Transverse colon (tissue), 4 donors: ENCODE results near the gene ALKBH5.

ENCODE experiments used
- EP300 ChIP-seq: sonication (generic); formaldehyde crosslinking; IDR thresholded peaks from one replicate; pipeline ENCODE4 v1.6.1; 2017; ENCODE audit warnings: antibody characterized with exemption, low read depth
- POLR2A ChIP-seq: fragments of 450-650 bp; IDR thresholded peaks from one replicate; pipeline ENCODE4 v1.6.1; 2016; ENCODE audit warnings: antibody characterized with exemption, mild to moderate bottlenecking, moderate library complexity
- POLR2AphosphoS5 ChIP-seq, 3 donors: sonication (generic); formaldehyde crosslinking; IDR thresholded peaks; one replicate each; pipeline ENCODE4 v1.6.1; 2016; ENCODE audit warnings: antibody characterized with exemption in 3 of 3
- TF ChIP-seq, protein P1 (sequence below), 5 experiments: fragments of 200-600 bp in 3 of 5; fragments of 450-650 bp in 2 of 5; sonication (generic) in 3 of 5; IDR thresholded peaks; 1 replicate in 2 of 5; 2 replicates in 3 of 5; pipeline ENCODE4 v1.5.1; 2016 to 2017; ENCODE audit warnings: antibody characterized with exemption in 5 of 5, inconsistent platforms in 3 of 5, mild to moderate bottlenecking in 2 of 5, moderate library complexity in 1 of 5

DNA sequence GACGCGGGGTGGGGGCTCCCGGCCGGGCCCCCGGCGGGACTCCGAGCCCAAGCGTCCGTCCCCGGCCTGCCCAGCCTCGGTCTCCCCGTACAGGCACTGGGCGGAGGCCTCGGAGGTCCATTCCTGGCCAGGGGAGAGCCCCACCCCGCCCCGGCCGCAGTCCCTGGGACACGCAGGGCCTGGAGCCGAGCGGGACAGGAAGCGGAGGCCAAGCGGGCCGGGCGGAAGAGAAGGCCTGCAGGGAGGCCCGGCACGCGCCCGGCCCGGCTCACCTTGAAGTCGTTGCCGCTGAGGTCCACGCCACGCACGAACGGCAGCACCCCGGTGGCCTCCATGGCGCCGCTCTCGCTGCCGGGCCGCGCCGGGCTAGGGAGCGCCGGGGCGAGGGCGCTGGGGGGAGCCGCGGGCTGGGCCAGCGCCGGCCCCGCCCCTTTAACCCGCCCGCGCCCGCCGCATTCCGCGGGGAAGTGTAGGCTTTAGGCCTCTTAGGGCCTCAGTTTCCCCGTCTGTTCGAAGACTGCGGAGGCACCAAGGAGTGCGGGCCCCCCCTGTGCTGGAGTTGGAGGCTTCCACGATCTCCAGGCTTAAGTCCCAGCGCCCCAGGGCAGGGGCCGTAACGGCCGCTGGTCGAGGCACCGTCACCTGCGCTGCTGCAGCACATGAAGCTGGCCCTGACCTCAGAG, 74.9 kb downstream of the ALKBH5 start, which contains the start of gene FLII:
- TF ChIP-seq POLR2AphosphoS5 (IDR thresholded peaks at IDR 0.05) = peak; percentile 71 to 89 (median 78)
- TF ChIP-seq POLR2A = peak; percentile 60
- TF ChIP-seq, protein P1, sequence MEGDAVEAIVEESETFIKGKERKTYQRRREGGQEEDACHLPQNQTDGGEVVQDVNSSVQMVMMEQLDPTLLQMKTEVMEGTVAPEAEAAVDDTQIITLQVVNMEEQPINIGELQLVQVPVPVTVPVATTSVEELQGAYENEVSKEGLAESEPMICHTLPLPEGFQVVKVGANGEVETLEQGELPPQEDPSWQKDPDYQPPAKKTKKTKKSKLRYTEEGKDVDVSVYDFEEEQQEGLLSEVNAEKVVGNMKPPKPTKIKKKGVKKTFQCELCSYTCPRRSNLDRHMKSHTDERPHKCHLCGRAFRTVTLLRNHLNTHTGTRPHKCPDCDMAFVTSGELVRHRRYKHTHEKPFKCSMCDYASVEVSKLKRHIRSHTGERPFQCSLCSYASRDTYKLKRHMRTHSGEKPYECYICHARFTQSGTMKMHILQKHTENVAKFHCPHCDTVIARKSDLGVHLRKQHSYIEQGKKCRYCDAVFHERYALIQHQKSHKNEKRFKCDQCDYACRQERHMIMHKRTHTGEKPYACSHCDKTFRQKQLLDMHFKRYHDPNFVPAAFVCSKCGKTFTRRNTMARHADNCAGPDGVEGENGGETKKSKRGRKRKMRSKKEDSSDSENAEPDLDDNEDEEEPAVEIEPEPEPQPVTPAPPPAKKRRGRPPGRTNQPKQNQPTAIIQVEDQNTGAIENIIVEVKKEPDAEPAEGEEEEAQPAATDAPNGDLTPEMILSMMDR (IDR thresholded peaks at IDR 0.05) = no peak
- TF ChIP-seq EP300 = no peak
